ENCODE data around the gene ERO1A. TPM values are rescaled to one million over a fixed set of nuclear protein-coding genes. Genes with fewer than 3 reads are reported as not detected.
"Not testable (repeated sequence)": the region's sequence is repeated elsewhere in the genome, so short reads cannot be mapped to it uniquely, and the experiment has no call there.

The ERO1A gene, protein sequence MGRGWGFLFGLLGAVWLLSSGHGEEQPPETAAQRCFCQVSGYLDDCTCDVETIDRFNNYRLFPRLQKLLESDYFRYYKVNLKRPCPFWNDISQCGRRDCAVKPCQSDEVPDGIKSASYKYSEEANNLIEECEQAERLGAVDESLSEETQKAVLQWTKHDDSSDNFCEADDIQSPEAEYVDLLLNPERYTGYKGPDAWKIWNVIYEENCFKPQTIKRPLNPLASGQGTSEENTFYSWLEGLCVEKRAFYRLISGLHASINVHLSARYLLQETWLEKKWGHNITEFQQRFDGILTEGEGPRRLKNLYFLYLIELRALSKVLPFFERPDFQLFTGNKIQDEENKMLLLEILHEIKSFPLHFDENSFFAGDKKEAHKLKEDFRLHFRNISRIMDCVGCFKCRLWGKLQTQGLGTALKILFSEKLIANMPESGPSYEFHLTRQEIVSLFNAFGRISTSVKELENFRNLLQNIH
- total RNA-seq = 37.8 TPM
- long read RNA-seq, partial matches to known transcripts = 2 of 4 reads
- long read RNA-seq, other reads (novel, unspliced or antisense) = 2 of 4 reads

- peak; percentile 95 for DNase-seq (ENCODE audit: low spot score)
Observed at GRCh38 chr14:52695481-52696091, at the start of gene ERO1A. Gene ERO1A (minus strand): TSS chr14:52695558. CDS start chr14:52695481, 77 bp downstream.

DNA sequence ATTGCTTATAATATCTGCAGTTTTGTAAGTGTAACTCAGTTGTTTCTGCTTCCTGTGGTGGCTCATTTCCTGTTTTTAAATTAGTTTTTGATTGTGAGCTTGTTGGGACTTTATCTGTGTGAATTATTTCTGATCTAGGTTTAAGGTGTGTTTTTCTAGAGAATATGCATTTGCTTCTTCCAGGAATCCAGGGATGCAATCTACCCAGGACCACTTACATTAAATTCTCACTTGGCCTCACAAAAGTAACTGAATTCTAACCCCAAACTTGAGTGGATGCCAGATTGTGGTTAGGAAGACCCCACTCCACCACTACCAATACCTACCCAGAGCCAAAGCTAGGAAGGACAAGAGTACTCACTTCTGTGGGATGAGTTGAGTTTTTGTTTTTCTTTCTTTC lies 46.5 kb upstream of the ERO1A start:
- no peak for DNase-seq (ENCODE audit: low spot score)

- no peak for DNase-seq (ENCODE audit: low spot score)
Observed at GRCh38 chr14:52740751-52741150, 45.4 kb upstream of the ERO1A start.

DNA sequence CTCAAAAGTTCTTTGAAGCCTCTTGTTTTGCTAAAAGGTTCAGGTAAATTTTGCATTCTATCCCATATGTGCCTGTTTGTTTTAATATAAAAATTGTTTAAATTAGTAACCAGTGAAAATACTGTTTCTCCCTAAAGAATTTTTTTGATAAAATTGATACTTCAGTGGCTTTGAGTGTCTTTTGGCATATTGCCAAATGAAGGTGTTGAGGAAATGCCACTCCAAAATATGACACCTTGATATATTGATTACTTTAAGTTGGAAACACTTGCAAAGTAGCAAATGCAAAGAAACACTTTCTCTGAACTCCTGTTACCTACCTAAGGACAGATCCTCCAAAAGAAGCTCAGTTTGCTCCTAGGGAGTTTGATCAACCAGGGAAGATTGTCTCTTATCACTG lies 43.1 kb upstream of the ERO1A start:
- no peak for DNase-seq (ENCODE audit: low spot score)

DNA sequence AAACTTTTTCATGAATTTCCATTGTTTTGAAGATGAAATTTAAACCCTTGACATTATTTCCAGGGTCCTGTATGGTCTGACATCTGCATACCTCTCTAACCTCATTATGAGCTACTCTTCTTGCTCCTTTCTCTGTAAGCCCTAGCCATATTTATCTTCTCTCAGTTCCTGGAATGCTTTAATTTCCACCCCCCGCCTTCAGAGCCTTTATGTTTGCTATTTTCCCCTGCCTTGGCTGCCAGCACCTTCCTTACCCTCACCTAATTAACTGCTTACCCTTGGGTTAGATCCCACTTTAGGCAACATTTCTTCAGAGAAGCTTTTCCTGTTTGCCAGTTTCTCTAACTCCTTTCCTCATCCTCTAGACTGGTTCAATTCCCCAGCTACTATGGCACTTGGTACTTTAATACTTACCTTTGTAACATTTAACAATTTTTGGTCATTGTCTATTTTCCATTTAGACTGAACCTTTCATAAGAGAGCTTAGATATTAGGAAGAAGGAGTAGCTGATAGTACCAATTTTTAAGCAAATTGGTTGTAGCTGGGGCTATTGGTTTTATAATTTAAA lies 40.6 kb upstream of the ERO1A start:
- DNase-seq (ENCODE audit: low spot score) = no peak

GRCh38 chr14:52733824-52734223 lies 38.5 kb upstream of the ERO1A start:
- DNase-seq (ENCODE audit: low spot score) = no peak

DNA sequence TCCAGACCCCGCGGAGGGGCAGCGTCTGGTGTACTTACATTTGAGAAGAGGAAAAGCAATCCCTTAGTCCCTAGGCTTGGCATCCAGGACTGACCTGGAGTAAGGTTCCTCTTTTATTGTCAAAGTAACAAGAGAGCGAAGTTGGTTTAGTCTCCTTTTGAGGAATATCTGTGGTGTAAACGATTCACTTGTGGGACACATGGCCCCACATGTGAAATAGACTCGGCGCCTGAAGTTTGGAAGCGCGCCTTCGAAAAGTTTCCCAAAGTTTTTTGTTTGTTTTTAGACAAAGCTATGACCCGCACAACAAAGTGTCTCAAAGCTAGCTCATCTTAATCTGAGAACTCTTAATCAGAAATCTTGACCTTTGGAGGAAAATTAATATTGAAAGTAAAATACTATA lies 35.4 kb upstream of the ERO1A start:
- no peak for DNase-seq (ENCODE audit: low spot score)

- DNase-seq (ENCODE audit: low spot score) = peak; percentile 98
Observed at GRCh38 chr14:52729925-52730708, 34.8 kb upstream of the ERO1A start, which contains the start of gene STYX. Gene STYX (plus strand): TSS chr14:52730166. CDS start chr14:52730475, 309 bp downstream.

DNA sequence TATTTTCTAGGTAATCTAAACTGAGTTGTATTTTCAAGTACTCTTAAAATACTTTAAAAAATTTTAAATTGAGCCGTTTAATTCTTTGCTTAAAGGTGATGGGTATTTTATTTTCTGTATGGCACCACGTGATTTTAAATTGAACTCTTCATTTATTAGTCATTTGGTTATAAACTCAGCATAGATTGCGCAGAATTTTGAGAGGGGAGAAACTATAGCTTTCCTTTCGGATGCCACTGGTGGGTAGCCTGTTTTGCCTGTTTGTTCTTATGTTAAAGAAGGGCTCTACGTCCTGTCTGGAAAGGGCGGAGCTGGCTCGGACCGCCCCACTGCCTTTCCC lies 34.2 kb upstream of the ERO1A start:
- no peak for DNase-seq (ENCODE audit: low spot score)

DNA sequence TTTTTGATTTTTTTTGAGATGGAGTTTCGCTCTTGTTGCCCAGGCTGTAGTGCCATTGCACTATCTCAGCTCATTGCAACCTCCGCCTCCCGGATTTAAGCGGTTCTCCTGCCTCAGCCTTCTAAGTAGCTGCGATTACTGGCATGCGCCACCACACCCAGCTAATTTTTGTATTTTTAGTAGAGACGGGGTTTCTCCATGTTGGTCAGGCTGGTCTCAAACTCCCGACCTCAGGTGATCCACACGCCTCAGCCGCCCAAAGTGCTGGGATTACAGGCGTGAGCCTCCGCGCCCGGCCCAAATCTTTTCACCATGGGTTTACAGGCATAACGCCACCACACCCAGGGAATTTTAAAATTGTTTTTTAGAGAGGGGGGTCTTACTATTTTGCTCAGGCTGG lies 33.7 kb upstream of the ERO1A start:
- DNase-seq (ENCODE audit: low spot score) = not testable (repeated sequence)

DNA sequence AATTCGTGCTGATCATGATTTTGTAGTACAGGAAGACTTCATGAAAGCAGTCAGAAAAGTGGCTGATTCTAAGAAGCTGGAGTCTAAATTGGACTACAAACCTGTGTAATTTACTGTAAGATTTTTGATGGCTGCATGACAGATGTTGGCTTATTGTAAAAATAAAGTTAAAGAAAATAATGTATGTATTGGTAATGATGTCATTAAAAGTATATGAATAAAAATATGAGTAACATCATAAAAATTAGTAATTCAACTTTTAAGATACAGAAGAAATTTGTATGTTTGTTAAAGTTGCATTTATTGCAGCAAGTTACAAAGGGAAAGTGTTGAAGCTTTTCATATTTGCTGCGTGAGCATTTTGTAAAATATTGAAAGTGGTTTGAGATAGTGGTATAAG lies 32.2 kb upstream of the ERO1A start:
- DNase-seq (ENCODE audit: low spot score) = not testable (repeated sequence)

GRCh38 chr14:52724360-52724644 lies 28.9 kb upstream of the ERO1A start:
- DNase-seq (ENCODE audit: low spot score) = no peak

- DNase-seq (ENCODE audit: low spot score) = no peak
Observed at GRCh38 chr14:52723514-52724359, 28.4 kb upstream of the ERO1A start.

DNA sequence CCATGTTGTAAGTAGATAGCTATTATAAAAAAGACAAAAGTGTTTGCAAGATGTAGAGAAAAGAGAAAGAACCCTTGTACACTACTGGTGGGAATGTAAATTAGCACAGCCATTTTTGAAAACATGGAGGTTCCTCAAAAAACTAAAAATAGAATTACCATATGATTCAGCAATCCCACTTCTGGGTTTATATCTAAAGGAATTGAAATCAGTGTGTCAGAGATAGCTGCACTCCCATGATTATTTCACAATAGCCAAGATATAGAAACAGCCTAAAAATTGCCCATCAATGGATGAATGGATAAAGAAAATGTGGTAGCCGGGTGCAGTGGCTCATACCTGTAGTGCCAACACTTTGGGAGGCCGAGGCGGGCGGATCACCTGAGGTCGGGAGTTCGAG lies 20.8 kb upstream of the ERO1A start:
- no peak for DNase-seq (ENCODE audit: low spot score)

GRCh38 chr14:52711666-52712065 lies 16.3 kb upstream of the ERO1A start:
- no peak for DNase-seq (ENCODE audit: low spot score)

GRCh38 chr14:52706724-52707706 lies 11.7 kb upstream of the ERO1A start, which contains the start of gene PSMC6:
Gene PSMC6 (plus strand): TSS chr14:52707200. CDS start chr14:52707220, 20 bp downstream.
- peak; percentile 98 for DNase-seq (ENCODE audit: low spot score)

- DNase-seq (ENCODE audit: low spot score) = no peak
Observed at GRCh38 chr14:52706286-52706685, 10.9 kb upstream of the ERO1A start.

DNA sequence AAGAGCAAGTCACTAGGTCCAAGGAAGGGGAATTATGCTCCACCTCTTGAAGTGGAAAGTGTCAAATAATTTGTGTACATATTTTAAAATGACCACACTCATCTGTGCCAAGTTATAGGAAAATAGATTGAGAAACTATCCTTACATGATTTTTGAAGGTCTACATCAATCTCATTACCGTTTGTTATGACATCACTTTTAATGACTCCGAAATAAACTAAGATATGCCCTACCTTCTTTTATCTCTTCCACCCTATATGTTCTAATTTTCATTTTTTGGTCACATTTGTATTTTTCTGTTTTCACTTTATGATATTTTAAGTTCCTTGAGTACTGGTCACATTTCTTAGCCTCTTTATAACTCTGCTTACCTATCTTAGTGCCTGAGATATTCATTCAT lies 8.3 kb upstream of the ERO1A start:
- DNase-seq (ENCODE audit: low spot score) = no peak

- DNase-seq (ENCODE audit: low spot score) = no peak
Observed at GRCh38 chr14:52703225-52703624, 7.9 kb upstream of the ERO1A start.

Measured in mesenteric fat pad (tissue), 1 donor.